ENCODE data around the gene SEPTIN10.

- no peak for TF ChIP-seq CTCF (IDR thresholded peaks at IDR 0.05; ENCODE audit: insufficient read depth, low read depth, low read length)
- TF ChIP-seq EZH2 (IDR thresholded peaks at IDR 0.05; ENCODE audit: insufficient read depth, low read length) = no peak
Observed at GRCh38 chr2:109614715-109615636, 1.2 kb upstream of the SEPTIN10 start.

All from astrocyte (in vitro differentiated cells and primary cell).